ENCODE data around the gene SMNDC1.
A peak's percentile ranks its signal among the peaks of the same experiment; 100 is the strongest.
"Not testable (repeated sequence)": the region's sequence is repeated elsewhere in the genome, so short reads cannot be mapped to it uniquely, and the experiment has no call there.

Gene SMNDC1

DNA sequence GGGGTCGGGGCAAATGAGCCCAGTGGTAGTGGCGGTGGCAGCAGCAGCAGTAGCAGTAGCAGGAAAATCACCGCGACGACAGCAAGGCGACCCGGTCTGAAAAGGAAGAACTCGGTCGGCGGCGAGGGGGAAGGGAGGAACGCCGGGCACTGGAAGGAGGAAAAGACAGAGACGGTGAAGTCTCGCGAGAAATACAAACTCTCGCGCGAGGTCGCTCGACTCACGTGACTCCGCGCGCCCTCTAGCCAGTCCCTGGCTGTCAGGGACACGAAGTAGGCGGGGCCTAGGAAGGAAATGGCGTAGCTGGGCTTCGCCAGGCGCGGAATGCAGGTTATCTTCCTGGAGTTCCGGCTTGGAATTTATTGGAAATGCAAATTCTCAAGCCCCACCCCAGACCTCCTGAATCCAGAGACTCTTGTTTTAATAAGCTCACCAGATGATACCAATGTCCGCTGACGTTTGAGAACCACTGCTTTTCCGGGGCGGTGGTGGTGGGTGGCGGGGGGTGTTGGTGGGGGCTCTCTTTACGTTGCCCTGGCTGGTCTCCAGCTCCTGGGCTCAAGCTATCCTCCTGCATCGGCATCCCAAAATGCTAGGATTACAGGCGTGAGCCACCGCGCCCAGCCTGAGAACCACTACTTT lies at the start of gene SMNDC1:
Gene SMNDC1 (minus strand): TSS at position 141 of the 642 bp plus-strand sequence. CDS start 1,333 bp downstream, outside the sequence.
- DNase-seq = peak; percentile 97

GRCh38 chr10:110354322-110354766 lies 49.6 kb upstream of the SMNDC1 start:
- DNase-seq = peak; percentile 82

DNA sequence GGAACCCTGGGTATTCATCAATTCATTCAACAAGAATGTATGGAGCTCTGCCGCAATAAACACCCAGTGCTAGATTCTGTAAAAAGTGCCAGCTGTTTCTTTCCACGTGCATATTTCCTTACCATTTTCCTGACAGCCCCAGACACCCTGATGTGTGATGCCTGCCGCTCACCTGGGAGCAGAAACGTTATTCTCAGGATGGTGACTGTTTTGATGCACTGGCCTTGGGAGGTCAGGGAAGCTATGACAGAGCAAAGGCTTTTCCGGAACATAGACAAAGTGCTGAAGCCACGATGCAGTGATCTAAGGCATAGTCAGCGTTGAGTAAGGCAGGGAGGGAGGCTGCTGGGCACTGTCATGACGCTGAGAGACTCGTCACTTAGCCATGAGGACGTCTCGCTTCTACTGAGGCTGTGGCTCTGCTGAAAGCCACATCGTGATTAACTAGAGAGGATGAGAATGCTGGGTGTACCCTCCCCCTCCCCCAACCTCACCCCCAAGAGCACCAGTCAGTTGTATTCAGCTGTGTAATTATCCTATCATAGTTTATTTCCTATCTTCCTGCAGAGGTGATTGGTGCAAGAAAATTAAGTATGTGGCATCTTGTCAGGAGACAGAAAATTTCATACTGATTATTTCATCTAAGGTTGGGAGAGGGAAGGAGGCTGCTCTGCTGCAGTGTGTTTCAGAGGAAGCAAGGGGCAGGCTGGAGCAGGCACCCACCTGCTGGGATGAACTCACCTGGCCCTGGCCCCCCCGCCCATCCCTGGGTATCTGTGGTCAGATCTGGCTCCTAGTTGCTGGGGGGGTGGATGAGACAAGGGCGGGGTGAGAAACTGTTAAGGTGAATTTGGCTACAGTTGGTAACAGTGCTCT lies 48.8 kb upstream of the SMNDC1 start:
- peak; percentile 52 for DNase-seq

GRCh38 chr10:110352930-110353243 lies 48.2 kb upstream of the SMNDC1 start:
- no peak for DNase-seq

DNA sequence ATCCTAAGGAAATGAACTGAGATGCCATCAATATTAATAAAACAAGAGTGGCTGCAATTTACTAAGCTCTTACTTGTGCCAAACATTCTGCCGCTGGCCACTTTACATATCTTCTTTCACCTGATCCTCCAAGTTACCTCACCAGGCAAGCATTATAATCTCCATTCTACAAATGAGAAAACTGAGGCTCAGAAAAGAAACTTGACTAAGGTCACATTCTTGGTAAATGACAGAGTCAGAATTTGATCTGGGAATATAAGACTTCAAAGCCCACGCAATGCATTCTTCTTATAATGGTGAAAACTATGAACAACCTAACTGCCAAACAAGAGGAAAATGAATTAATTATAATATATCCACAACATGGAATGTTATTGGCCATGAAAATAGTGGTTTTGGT lies 46.1 kb upstream of the SMNDC1 start:
- DNase-seq = no peak

GRCh38 chr10:110349831-110350230 lies 45.1 kb upstream of the SMNDC1 start:
- DNase-seq = no peak

DNA sequence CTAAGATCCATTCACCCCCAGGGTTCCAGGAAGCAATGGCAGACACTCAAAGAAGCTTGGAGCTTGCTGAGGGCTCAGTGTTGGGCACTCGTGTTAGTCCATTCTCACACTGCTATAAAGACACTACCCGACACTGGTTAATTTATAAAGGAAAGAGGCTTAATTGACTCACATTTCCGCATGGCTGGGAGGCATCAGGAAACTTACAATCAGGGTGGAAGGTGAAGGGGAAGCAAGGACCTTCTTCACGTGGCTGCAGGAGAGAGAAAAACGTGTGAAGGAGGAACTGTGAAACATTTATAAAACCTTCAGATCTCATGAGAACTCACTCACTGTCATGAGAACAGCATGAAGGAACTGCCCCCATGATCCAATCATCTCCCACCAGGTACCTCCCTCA lies 44.7 kb upstream of the SMNDC1 start:
- DNase-seq = no peak

- DNase-seq = no peak
Observed at GRCh38 chr10:110348336-110348735, 43.6 kb upstream of the SMNDC1 start.

- no peak for DNase-seq
Observed at GRCh38 chr10:110346914-110347313, 42.2 kb upstream of the SMNDC1 start.

- DNase-seq = no peak
Observed at GRCh38 chr10:110345286-110345685, 40.6 kb upstream of the SMNDC1 start.

GRCh38 chr10:110344622-110345021 lies 39.9 kb upstream of the SMNDC1 start:
- no peak for DNase-seq

GRCh38 chr10:110343947-110344346 lies 39.2 kb upstream of the SMNDC1 start:
- DNase-seq = no peak

DNA sequence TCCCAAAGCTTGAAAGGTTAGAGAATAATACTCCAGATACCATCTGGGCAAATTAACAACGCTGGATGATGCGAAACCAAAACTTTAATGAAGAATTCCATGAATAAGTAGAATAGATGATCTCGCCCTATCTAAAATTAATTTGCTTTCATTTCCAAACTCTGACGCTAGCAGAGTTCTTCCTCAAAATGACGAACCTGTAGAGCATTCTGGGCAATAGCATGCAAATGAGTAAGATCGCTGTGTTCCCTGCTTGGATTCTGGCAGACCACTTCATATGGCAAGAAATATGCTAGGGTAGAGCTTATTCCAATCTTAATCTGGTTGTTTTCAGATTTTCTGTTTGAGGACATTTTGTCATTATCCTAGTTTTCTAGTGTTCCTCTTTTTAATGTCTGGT lies 36.1 kb upstream of the SMNDC1 start:
- DNase-seq = no peak

- no peak for DNase-seq
Observed at GRCh38 chr10:110340122-110340521, 35.4 kb upstream of the SMNDC1 start.

GRCh38 chr10:110337906-110338305 lies 33.2 kb upstream of the SMNDC1 start:
- no peak for DNase-seq

- no peak for DNase-seq
Observed at GRCh38 chr10:110337401-110337800, 32.7 kb upstream of the SMNDC1 start.

GRCh38 chr10:110336111-110336721 lies 31.5 kb upstream of the SMNDC1 start:
- DNase-seq = no peak

DNA sequence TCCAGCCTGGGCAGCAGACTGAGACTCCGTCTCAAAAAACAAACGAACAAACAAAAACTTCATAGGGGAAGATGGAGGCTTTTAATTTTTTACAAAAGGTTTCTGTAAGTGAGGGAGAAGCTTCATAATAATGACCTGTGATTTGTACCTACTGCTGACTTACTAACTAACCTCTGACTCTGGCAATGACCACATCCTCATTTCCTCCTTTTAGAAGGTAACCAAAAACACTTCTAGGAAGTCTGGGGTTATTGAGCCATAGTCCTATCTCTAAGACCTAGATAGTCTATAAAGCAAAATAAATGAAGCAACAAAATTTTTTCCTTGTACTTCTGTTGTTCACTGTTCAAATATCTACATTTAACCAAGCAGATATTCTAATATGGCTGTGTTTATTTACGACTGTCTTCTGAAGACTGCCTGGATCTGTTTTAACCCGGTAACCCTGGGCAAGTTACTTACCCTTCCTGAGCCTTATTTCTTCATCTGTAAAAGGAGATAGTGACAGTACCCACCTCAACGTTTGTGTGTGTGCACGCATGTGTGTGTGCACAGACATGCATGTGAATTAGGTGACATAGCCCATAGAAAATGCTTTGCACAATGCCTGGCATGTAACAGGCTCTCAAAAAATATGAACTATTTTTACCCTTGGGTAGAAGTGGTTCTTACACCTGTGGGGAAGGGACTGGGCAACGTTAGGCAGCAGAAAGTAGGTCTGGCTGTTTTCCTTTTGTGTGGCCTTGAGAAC lies 30.8 kb upstream of the SMNDC1 start:
- DNase-seq = no peak

DNA sequence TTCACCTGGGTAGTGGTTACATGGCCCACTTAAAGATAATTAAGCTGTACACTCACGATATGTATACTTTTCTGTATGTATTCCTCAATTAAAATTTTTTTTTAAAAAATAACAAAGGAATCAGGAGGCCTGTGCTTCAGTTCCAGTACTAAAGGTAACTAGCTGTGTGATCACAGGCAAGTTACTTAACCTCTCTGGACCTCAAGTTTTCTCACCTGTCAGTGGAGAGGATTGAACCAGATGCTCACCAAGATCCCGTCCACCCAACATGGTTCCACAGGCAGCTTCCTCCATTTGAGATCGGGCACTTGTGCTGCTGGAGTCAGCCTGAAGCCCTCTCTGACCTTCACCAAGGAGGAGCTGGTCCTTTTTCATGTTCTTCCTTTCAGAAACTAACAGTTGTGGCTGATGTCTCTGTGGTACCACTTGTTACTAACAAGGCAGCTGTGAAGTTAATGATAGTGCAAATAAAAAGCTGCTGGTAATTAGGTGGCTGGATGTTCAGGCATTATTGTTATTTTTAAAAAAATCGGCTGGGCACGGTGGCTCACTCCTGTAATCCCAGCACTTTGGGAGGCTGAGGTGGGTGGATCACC lies 29.4 kb upstream of the SMNDC1 start:
- no peak for DNase-seq

DNA sequence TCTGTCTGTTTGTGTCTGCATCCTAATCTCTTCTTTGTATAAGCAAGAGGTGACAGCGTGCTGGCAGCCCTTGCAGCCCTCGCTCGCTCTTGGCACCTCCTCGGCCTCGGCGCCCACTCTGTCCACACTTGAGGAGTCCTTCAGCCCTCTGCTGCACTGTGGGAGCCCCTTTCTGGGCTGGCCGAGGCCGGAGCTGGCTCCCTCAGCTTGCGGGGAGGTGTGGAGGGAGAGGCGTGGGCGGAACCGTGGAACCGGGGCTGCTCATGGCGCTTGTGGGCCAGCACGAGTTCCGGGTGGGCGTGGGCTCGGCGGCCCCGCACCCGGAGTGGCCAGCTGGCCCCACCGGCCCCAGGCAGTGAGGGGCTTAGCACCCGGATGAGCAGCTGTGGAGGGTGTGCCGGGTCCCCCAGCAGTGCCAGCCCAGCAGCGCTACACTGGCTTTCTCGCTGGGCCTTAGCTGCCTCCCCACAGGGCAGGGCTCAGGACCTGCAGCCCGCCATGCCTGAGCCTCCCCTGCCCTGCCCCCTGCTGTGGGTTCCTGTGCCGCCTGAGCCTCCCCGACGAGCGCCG lies 26.6 kb upstream of the SMNDC1 start:
- DNase-seq = not testable (repeated sequence)

DNA sequence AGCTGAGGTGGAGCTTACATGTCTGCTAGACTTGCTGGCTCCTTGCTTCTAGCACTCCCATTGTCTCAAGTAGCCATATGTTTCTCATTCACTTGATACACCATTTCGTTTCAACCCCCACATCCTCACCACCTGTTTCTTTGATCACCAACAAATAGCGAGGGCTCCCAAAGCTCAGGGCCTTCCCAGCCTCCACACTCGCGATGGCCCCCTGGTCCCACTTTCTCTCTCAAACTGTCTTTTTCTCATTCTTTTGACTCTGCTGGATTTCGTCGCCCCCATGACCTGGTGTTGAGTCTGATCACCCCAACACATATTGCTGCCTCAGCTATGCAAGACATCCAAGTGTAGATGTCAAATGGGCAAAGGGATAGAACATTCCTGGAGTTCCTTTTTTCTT lies 26.0 kb upstream of the SMNDC1 start:
- no peak for DNase-seq

GRCh38 chr10:110327262-110327914 lies 22.7 kb upstream of the SMNDC1 start:
- no peak for DNase-seq

Measured in CD4-positive, alpha-beta T cell treated with Interleukin-21 for 1 hour (primary cell).